SIG-M5 treated with dmso at 0.1 percent for 504 hours (cell line): ENCODE results near the gene PCGF3.

Experiments
- DNase-seq: peaks from one replicate; lab custom pipeline; 2025; ENCODE audit not compliant: unreplicated experiment; lab: John Stamatoyannopoulos, UW

Gene PCGF3, protein sequence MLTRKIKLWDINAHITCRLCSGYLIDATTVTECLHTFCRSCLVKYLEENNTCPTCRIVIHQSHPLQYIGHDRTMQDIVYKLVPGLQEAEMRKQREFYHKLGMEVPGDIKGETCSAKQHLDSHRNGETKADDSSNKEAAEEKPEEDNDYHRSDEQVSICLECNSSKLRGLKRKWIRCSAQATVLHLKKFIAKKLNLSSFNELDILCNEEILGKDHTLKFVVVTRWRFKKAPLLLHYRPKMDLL

DNA sequence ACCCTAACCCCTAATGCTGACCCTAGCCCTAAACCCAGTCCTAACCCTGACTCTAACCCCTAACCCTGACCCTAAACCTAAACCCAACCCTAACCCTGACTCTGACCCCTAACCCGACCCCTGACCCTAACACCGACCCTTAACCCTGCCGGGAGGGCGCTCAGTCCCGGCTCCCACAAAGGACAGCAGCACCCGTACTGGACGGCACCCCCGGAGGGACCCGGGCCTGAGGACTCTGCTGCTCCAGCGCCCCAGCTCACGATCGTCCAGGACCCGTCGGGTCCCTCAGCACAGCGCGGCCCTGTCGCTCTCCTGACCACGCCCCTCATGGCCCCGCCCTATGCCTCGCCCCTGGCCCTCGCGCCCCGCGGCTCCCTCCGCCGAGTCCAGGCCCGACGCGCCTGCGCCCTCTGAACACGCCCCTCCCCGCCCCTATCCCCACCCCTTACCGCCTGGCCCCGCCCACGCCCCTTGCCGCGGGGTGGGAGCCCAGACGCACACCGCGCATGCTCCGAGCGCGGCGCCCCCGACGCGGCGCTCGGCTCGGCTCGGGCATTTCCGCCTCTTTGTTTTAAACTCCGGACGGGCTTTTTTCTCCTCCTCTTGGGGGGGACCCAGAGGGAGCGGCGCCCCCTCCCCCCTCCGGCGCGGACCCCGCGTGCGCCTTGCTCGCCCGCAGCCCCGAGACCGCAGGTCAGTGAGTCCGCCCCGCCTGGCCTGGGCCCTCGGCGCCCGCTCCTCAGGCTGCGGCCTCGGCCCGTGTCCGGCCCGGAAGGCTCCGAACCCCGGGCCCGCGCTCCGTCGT lies at the start of gene PCGF3:
PCGF3 (plus strand) TSS at position 555 of the 805 bp plus-strand sequence. CDS start 27,849 bp downstream, outside the sequence.
- peak; percentile 86 for DNase-seq

DNA sequence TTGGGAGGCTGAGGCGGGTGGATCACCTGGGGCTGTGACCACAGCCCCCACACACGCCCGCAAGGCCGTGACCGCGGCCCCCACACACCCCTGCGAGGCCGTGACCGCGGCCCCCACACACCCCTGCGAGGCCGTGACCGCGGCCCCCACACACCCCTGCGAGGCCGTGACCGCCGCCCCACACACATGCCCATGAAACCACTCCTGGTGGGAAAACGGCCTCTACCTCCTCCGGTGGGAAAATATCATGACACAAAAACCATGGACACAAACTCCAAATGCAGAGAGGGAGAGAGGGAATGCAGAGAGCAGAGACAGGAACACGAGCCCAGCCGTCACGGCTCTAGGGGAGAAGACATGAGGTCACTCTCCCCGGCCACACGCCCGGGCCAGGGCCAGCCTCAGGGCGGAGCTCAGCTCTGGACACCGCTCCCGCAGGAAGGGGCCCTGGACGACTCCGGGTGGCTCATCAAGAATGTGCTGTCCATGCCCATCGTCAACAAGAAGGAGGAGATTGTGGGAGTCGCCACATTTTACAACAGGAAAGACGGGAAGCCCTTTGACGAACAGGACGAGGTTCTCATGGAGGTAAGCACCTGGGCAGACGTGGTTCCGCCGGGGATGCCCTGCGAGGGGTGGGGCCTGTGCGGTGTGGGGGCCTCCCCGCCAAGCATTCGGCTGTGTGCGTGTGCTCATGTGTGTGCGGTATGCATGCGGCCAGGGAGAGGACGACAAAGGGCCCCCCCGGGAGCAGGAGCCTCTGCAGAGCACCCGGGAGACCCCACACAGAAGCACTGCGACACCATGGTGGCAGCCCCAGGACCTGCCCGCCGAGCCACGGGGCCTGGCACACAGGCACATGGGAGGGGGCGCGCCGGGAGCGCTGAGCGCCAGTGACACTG lies 48.9 kb upstream of the PCGF3 start:
- no peak for DNase-seq

DNA sequence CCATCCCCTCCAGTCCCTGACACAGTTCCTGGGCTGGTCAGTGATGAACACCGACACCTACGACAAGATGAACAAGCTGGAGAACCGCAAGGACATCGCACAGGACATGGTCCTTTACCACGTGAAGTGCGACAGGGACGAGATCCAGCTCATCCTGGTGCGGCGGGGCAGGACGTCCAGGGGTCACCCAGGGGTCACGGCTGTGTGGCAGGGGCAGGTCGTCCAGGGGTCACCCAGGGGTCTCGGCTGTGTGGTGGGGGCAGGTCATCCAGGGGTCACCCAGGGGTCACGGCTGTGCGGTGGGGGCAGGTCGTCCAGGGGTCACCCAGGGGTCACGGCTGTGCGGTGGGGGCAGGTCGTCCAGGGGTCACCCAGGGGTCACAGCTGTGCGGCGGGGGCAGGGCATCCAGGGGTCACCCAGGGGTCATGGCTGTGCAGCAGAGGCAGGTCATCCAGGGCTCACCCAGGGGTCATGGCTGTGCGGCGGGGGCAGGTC lies 48.2 kb upstream of the PCGF3 start:
- DNase-seq: no peak

DNA sequence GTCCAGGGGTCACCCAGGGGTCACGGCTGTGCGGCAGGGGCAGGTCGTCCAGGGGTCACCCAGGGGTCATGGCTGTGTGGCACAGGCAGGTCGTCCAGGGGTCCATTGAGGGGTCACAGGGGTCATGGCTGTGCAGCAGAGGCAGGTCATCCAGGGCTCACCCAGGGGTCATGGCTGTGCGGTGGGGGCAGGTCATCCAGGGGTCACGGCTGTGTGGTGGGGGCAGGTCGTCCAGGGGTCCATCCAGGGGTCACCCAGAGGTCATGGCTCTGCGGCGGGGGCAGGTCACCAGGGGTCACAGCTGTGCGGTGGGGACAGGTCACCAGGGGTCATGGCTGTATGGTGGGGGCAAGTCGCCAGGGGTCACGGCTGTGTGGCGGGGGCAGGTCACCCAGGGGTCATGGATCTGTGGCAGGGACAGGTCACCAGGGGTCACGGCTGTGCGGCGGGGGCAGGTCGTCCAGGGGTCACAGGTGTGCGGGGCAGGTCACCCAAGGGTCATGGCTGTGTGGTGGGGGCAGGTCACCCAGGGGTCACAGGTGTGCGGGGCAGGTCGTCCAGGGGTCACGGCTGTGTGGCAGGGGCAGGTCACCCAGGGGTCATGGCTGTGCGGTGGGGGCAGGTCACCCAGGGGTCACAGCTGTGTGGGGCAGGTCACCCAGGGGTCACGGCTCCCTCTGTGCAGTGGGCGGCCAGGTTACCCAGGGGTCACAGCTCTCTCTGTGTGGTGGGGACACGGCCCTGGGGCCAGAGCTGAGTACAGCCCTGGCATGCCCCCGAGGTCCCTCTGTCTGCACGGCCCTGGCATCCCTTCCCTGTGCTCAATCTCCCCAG lies 47.6 kb upstream of the PCGF3 start:
- no peak for DNase-seq

DNA sequence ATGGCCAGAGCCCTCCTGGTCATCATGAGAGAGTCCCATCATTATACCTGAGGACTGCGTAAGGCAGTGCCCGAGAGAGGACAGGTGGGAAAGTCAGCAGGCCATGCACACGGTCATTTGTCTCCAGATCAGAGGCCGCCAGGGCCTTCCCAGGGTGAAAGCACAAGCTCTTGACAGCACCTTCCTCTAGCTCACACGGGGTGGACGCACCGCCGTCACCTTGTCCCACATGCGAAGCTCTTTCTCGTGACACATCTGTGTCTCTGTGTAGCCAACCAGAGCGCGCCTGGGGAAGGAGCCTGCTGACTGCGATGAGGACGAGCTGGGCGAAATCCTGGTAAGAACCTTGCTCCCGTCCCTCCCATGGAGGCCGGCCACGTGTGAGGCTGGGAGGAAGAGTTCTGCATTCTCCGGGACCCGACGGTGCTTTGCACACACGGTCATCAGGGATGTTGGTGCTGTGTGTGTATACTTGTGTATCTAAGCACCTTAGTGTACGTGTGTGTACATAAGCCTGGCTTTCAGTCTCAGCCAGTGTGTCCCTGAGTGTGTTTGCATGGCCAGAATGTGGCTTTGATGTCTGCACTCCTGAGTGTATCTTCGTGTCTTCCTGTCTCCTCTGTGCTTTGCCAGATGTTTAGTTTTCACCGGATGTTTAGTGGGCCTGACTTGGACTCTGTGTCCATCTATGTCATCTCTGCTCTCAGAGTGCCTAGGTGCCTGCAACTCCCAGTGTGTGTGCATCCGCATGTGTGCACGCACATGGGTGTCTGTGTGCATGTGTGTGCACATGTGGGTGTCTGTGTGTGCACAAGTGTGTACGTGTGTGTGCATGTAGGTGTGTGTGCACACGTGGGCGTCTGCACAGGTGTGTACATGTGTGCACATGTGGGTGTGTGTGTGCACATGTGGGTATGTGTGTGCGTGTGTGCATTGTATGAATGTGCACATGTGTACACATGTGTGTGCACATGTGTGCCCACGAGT lies 46.7 kb upstream of the PCGF3 start:
- DNase-seq: no peak

DNA sequence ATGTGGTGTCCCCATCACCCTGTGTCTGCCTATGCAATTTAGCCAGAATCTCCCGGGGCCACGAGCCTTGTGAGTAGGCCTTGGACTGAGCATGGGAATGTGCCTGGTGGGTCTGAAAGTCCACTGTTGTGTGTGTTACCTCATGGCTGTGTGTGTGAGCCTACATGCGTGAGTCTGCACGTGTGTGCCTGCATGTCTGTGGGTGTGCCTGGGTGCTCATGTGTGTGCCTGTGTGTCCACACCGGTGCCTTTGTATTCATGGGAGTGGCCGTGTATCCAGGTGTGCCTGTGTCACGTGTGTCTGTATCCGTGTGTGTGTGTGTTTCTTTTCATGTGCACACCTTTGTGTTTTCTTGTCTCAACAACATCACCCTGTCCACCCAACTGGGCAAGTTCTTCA lies 45.8 kb upstream of the PCGF3 start:
- DNase-seq: no peak

DNA sequence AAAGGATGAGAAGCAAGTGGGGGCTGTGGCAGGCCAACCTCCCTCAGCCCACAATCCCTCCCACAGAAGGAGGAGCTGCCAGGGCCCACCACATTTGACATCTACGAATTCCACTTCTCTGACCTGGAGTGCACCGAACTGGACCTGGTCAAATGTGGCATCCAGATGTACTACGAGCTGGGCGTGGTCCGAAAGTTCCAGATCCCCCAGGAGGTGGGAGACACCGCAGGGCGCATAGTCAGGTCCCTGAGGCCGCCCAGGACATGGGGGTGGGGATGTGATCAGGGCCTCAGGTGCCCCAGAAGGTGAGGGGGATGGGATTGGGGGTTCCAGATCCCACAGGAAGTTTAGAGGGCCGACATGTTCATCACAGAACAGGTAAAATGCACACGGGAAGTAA lies 45.2 kb upstream of the PCGF3 start:
- no peak for DNase-seq

DNA sequence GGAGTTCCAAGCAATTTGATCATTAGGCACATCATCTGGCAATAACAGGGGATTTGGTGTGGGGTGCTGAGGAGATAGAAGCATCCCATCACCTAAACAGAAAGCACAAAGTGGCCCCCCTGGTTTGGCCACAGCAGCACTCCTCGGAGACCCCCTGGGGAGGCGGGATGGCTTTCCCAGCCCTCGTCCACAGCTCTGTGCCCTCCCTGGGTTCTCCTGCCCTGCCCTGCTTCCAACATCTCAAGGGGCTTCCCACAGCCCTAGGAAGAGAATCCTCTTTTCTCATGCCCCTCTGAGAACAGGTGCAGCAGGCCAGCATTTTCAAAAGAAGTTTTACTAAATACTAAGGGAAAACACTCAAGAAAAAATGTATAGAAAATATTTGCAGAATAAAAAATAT lies 44.4 kb upstream of the PCGF3 start:
- DNase-seq: no peak

DNA sequence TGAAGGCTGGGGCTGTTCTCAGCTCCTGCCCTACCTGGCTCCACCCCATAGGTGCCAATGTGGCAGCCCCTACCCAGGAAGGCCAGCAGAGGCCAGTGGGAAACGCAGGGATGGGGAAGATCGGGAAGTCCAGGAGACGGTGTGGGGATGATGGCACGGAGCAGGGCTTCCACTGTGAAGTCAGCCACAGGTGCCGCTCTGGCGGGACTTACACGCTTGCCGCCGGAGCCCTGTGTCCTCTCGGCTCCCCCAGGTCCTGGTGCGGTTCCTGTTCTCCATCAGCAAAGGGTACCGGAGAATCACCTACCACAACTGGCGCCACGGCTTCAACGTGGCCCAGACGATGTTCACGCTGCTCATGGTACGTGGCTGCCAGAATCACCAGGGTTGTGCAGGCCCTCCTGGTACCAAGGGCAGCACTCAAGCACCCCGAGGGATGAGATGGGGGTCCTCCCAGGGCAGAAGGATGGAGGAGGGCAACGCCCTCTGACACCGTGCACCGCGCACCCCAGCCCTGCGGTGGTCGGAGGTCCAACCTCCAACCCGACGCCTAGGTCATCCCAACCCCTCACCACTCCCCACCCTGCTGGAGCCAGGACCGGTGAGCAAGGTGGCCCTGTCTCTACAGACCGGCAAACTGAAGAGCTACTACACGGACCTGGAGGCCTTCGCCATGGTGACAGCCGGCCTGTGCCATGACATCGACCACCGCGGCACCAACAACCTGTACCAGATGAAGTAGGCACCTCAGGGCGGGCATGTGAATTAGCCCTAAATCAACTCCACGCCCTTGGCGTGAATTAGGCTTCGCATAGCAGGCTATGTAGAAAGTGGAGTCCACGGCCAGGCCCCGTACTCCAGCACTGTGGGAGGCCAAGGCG lies 43.5 kb upstream of the PCGF3 start:
- DNase-seq: no peak

DNA sequence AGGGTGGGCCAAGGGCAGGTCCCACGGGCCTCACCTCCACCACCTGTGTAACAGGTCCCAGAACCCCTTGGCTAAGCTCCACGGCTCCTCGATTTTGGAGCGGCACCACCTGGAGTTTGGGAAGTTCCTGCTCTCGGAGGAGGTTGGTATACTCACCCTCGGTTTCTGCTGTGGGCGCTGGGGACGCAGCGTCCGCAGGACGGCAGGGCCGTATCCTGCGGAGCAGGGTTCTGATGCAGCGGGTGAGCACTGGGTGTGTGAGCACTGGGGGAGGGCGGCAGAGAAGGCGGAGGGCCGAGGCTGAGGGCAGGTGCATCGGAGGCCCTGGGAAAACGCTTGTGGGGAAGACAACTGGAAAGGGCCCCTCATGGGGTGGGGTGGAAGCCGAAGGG lies 42.6 kb upstream of the PCGF3 start:
- DNase-seq: no peak

DNA sequence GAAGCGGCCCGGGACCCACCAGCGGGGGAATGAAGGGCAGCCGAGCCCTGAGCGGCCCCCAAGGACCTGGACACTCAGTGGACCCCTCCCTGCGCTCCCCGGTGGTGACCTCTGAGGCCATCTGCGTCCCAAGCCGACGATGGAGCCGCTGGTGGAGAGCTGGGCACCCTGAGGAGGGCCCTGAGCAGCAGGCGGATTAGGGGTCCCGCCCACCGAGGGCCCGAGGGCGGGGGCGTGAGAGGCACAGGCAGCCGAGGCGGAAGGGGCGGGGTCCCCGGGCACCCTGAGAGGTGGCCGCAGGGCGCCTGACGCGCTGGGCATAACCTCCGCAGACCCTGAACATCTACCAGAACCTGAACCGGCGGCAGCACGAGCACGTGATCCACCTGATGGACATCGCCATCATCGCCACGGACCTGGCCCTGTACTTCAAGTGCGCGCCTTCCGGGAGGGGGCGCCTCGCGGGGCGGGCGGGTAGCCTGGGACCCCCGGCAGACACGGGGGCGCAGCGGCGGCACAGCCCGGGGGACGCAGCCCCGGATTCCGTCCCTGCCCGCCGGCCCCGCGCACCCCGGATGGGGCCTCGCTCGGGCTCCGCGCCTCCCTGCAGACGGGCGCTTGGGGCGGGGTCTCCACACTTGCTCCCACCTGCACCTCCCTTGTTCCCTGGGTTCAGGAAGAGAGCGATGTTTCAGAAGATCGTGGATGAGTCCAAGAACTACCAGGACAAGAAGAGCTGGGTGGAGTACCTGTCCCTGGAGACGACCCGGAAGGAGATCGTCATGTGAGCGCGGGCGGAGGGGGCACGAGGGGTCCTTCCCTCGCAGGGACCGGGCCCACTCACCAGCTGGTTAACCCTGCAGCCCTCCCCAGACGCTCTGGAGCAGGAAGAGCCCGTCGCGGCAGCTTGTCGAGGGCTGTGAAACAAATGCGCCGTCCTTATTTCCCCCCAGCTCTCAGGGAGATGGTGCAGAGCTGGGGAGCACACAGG lies 41.9 kb upstream of the PCGF3 start:
- peak; percentile 47 for DNase-seq

DNA sequence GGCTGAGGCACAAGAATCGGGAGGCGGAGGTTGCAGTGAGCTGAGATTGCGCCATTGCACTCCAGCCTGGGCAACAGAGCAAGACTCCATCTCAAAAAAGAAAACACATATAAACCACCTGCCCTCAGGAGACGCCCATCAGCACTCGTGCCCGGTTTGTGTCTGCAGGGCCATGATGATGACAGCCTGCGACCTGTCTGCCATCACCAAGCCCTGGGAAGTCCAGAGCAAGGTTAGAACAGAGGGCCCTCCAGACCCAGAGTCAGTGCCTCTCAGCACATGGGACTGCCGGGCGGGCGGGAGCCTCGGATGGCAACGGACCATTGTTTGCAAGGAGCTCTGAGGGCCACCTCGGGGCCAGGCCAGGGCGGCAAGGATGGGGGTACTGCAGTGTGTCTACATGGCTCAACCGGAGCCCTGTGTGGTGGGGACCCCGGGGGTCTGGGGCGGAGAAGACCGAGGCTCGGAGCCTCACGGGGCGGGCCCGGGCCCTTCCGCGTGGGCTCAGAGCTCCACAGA lies 40.9 kb upstream of the PCGF3 start:
- no peak for DNase-seq

DNA sequence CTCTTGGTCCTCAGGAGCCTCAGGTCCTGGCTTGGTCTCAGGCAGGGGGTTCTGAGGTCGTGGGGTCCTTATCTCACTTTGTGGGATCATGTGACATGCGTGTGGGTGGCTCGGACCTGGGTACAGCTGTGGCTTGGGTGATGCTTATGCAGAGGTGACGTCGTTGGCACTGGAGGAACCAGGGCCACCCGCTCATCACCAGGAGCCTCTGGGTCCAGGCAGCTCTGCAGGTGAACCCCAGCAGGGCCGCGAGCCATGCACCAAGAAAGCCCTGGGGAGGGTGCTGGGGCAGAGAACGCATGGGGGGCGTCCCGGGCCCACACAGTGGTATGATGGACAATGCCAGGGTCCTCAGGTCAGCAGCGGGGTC lies 40.3 kb upstream of the PCGF3 start:
- DNase-seq: no peak

DNA sequence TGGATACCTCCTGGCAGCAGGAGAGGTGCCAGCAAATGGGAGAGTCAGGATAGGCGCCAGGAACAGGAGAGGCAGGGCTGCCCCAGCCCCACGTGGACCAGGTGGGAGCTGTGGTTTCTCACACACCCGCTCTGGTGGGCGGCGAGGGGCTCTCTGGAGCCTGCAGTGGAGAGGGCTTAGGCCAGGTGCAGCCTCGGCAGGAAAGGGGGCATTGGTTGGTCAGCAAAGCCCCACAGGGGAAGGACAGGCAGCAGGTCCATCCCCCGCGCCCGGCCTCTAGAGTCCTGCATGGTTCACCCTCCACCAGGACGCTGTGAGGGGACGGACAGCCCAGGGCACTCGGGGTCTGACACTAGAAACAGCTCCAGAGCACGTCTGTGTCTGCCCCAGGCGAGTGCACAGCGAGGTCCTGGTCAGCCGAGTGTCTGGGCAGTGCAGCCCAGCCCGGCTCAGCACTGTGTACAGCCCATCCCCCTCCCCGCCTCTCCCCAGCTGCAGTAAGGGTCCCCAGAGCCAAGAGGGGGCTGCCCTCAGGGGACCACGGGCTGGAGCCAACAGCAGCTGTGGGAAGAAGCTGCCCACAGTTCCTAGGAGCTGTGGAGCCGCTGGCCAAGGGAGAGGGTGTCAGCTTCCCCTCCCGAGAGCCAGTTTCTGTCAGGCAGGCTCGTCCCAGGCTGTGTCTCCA lies 39.7 kb upstream of the PCGF3 start:
- DNase-seq: no peak

DNA sequence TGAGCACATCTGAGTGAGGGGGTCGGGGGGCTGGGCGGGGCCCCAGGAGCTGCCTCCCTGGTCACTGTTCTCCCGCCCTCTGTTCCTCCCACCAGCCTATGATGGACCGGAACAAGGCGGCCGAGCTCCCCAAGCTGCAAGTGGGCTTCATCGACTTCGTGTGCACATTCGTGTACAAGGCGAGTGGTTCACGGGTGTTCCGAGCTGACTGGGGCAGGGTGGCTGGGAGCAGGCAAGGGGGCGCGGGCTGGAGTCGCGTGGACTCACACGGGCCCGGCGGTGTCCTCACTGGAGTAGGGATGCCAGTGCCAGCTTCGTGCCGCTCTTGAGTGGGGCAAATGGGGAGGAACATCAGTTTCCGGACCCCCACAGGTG lies 39.2 kb upstream of the PCGF3 start:
- DNase-seq: no peak

DNA sequence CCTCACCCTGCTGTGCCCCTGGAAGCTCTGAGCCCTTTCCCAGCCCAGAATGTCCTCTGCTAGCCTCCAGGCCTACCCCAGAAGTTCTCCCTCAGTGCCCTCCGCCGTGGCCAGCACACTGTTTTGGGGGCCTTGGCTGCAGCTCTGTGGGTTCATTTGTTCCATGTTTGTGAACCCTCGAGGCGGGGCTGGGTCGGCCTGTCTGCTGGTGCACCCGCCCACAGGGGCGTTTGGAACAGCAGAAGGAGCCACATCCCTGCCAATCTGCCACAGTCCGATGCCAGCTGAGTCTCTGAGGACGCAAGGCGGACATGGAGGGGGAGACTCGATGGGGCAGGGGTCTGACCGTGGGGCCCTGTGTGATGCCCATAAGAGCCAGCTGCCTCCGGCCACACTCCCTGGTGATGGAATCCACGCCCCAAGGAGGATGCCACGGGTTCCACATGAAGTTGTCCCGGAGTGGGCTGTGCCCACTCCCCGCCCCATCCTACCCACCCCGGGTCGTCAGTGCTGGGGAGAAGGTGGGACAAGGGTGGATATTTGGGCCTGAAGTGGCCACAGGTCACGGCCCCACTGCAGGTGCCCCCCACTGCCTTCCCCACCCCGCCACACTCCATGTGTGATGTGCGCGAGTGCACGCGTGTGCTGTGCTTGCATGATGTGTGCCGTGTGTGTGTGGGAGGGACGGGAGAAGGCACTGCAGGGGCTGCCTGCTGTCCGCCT lies 38.6 kb upstream of the PCGF3 start:
- no peak for DNase-seq
